Esophagus mucosa (tissue), 1 donor: Measurements from ENCODE around the gene SUPV3L1. TPM values are rescaled to one million over a fixed set of nuclear protein-coding genes. Genes with fewer than 3 reads are reported as not detected.

Source experiments
- total RNA-seq: library from RNA; stranded (reverse); gene quantifications from one replicate; pipeline ENCODE4 v1.2.4, GENCODE V29; 2023
- donor health status: DM: yes; HTN: yes; CAD: no.

The SUPV3L1 gene
- total RNA-seq, 1 donor from 2014 or later = 22.8 TPM

Other genes starting within 250 kb of the SUPV3L1 start
- gene DDX21, start 224.1 kb upstream of the SUPV3L1 start, total RNA-seq = 67.2 TPM
- gene KIFBP, start 191.4 kb upstream of the SUPV3L1 start, total RNA-seq = 11.1 TPM
- gene SRGN, start 92.1 kb upstream of the SUPV3L1 start, total RNA-seq = 7.9 TPM
- gene VPS26A, start 56.1 kb upstream of the SUPV3L1 start, total RNA-seq = 42.2 TPM
- 0.04 TPM for gene HKDC1, start 40.1 kb downstream of the SUPV3L1 start, total RNA-seq
- gene HK1, start 98.3 kb downstream of the SUPV3L1 start, total RNA-seq = 133 TPM
- 1.2 TPM for gene TACR2, start 236.7 kb downstream of the SUPV3L1 start, total RNA-seq